Vein endothelial cell (primary cell): ENCODE measurements around the gene GPR142. TPM values are rescaled to one million over a fixed set of nuclear protein-coding genes. Genes with fewer than 3 reads are reported as not detected.

Experiments used
- small RNA-seq: library from RNA; depleted of rRNA; stranded (forward); fragments of <200 nt; gene quantifications from one replicate; pipeline ENCODE3, GENCODE V24; 2012
- total RNA-seq: library from RNA; depleted of rRNA; stranded (reverse); fragments of >200 nt; gene quantifications from 2 replicates; pipeline ENCODE4 v1.2.3, GENCODE V29; 2012

GPR142 gene
- total RNA-seq = not detected in 2 replicates

GRCh38 chr17:74367206-74367605, at the start of gene GPR142:
Gene GPR142 (plus strand): TSS chr17:74367506. CDS start chr17:74369541, 2,035 bp downstream.

GRCh38 chr17:74325743-74326379, 41.4 kb upstream of the GPR142 start, which contains the start of gene KIF19:
Gene KIF19 (plus strand): TSS chr17:74326226. CDS start chr17:74326350, 124 bp downstream.

GRCh38 chr17:74361230-74362068, 5.9 kb upstream of the GPR142 start, which contains the start of gene BTBD17:
Gene BTBD17 (minus strand): TSS chr17:74361868. CDS start chr17:74361819, 49 bp downstream.

Small RNA genes lying within 50 kb of the gene (small RNA-seq; reads per million reads assigned to genes)
- not detected for gene RNA5SP448

Other genes starting within 250 kb of the GPR142 start
- gene RPL38, start 163.8 kb upstream of the GPR142 start, total RNA-seq = 438 and 987 TPM in 2 replicates
- gene TTYH2, start 153.9 kb upstream of the GPR142 start, total RNA-seq = 1.6 and 2.1 TPM in 2 replicates
- not detected in 2 replicates for gene DNAI2, start 93.3 kb upstream of the GPR142 start, total RNA-seq
- gene KIF19, start 41.3 kb upstream of the GPR142 start, total RNA-seq = 1.3 and 9.6 TPM in 2 replicates
- not detected in 2 replicates for gene BTBD17, start 5.6 kb upstream of the GPR142 start, total RNA-seq
- 0.33 and 0.67 TPM in 2 replicates for gene GPRC5C, start 64.6 kb downstream of the GPR142 start, total RNA-seq
- gene CD300A, start 99.1 kb downstream of the GPR142 start, total RNA-seq = not detected in 2 replicates
- not detected in 2 replicates for gene CD300LB, start 164.0 kb downstream of the GPR142 start, total RNA-seq
- gene CD300C, start 178.6 kb downstream of the GPR142 start, total RNA-seq = not detected in 2 replicates
- not detected in 2 replicates for gene CD300H, start 200.0 kb downstream of the GPR142 start, total RNA-seq
- gene CD300LD, start 224.8 kb downstream of the GPR142 start, total RNA-seq = not detected in 2 replicates